AG04450 (cell line): ENCODE measurements around the gene SPESP1. TPM values are rescaled to one million over a fixed set of nuclear protein-coding genes. Genes with fewer than 3 reads are reported as not detected.

Experiments used
- CTCF ChIA-PET: fragments of 300-600, 350-600 bp; formaldehyde crosslinking; extraction: SDS; loops from one replicate; lab custom pipeline; 2022; ENCODE audit warnings: antibody characterized with exemption, inconsistent platforms; lab: Charles Lee
- POLR2A ChIA-PET: fragments of 350-600 bp; formaldehyde crosslinking; extraction: SDS; loops from one replicate; lab custom pipeline; 2021; ENCODE audit warnings: antibody characterized with exemption, inconsistent platforms; lab: Yijun Ruan, JAX
- DNase-seq: peaks from one replicate; pipeline ENCODE4 v3.0.0-alpha.2; 2011; ENCODE audit warnings: low read depth, low spot score
- H3K27ac ChIP-seq: one replicate; pipeline ENCODE4 v1.5.1; 2012; ENCODE audit warnings: low read depth, low read length, control low read depth
- H3K27me3 ChIP-seq: one replicate; pipeline ENCODE4 v1.6.0; 2012; ENCODE audit warnings: low read length; ENCODE audit not compliant: control insufficient read depth, insufficient read depth
- H3K4me3 ChIP-seq: 2 replicates; pipeline ENCODE4 v1.5.1; 2011; ENCODE audit warnings: mild to moderate bottlenecking, low read depth, low read length, control low read depth
- H3K9me3 ChIP-seq: 2 replicates; pipeline ENCODE4 v1.5.1; 2012; ENCODE audit warnings: low read length; ENCODE audit not compliant: control insufficient read depth, insufficient read depth
- polyA plus RNA-seq: library from polyadenylated mRNA; depleted of rRNA; stranded (reverse); fragments of >200 nt; gene quantifications from 2 replicates; pipeline ENCODE4 v1.2.3, GENCODE V29; 2011
- TF ChIP-seq, protein P1 (sequence below): IDR thresholded peaks from 2 replicates; pipeline ENCODE4 v1.5.1; 2011; ENCODE audit warnings: low read depth, low read length, control low read depth, inconsistent platforms

Gene SPESP1
- polyA plus RNA-seq, 1 experiment = 9.1 TPM

DNA sequence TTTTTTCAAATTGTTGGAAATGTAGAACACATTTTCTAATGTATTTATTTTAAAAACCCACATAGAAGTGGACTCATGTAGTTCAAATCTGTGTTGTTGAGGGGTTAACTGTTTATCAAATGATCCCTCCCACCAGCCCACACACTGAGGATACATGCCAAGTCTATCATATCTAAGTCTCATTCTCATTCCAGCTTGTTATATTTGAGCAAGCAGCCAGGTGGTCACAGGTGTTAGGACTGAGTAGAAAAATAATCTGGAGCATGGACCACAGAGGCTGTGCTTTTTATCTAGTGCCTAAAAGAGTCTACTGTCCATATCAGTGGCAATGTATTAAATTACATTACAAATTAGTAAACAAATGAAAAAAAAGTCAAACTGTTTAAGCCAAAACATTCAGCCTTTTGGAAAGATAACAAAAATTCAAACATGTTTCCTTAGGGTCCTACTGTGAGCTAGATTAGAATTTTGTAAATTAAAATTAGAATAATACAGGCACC is 20.7 kb upstream of the SPESP1 start:
- peaks cover 18% of the 10 kb centered on the region for H3K27me3 ChIP-seq
- POLR2A ChIA-PET = no interaction called here
- H3K27ac ChIP-seq = no peak overlapping the region
- no peaks in the 10 kb centered on the region for H3K9me3 ChIP-seq
- no peak for DNase-seq
- CTCF ChIA-PET = interaction anchor here (1.1 to 3.8 kb wide), 3 partner anchors 15 to 34 kb away, joined by 3 to 19 read pairs (median 9); no protein-coding TSS in a partner anchor
- TF ChIP-seq, protein P1, sequence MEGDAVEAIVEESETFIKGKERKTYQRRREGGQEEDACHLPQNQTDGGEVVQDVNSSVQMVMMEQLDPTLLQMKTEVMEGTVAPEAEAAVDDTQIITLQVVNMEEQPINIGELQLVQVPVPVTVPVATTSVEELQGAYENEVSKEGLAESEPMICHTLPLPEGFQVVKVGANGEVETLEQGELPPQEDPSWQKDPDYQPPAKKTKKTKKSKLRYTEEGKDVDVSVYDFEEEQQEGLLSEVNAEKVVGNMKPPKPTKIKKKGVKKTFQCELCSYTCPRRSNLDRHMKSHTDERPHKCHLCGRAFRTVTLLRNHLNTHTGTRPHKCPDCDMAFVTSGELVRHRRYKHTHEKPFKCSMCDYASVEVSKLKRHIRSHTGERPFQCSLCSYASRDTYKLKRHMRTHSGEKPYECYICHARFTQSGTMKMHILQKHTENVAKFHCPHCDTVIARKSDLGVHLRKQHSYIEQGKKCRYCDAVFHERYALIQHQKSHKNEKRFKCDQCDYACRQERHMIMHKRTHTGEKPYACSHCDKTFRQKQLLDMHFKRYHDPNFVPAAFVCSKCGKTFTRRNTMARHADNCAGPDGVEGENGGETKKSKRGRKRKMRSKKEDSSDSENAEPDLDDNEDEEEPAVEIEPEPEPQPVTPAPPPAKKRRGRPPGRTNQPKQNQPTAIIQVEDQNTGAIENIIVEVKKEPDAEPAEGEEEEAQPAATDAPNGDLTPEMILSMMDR = no peak
- H3K4me3 ChIP-seq = no peak overlapping the region

DNA sequence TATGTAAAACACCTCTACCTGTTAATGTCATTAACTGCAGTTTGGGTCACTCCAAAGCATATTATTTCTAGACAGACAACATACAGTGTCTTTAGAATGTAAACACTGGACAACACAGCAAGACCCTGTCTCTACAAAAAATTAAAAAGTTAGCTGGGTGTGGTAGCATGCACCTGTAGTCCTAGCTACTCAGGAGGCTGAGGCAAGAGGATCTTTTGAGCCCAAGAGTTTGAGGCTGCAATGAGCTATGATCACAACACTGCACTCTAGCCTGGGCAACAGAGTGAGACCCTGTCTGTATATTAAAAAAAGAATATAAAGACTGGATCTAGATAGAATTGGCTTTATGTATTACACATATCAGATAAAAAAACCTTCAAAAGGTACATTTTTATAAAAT is 20.0 kb upstream of the SPESP1 start:
- no peaks in the 10 kb centered on the region for H3K9me3 ChIP-seq
- no peak overlapping the region for H3K27ac ChIP-seq
- POLR2A ChIA-PET = no interaction called here
- no peak for DNase-seq
- no peak overlapping the region for H3K4me3 ChIP-seq
- CTCF ChIA-PET = interaction anchor here (2.2 to 3.8 kb wide), 2 partner anchors 15 to 34 kb away, joined by 9 to 19 read pairs; no protein-coding TSS in a partner anchor
- TF ChIP-seq, protein P1 = no peak
- peaks cover 17% of the 10 kb centered on the region for H3K27me3 ChIP-seq

DNA sequence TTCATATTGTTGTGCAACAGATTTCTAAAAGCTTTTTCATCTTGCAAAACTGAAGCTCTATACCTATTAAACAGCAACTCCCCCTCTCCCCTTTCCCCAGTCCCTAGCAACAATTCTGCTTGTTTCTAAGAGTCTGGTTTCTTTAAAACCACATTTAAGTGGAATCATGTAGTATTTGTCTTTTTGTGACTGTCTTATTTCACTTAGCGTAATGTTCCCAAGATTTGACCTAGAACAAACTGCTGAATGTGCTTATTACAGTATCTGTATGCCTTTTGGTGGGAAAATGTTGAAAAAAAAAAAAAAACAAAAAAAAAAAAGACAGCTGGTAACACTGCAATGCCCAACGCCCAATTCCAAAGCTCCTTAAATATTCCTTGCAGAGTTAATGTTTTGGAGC is 19.5 kb upstream of the SPESP1 start:
- no peak for DNase-seq
- Histone ChIP-seq H3K9me3 (no peaks in the 10 kb centered on the region), H3K27ac (no peak overlapping the region), H3K4me3 (no peak overlapping the region), H3K27me3 (peaks cover 15% of the 10 kb centered on the region)
- TF ChIP-seq, protein P1 = no peak
- CTCF ChIA-PET = interaction anchor here (0.7 to 3.8 kb wide), 3 partner anchors 14 to 231 kb away, joined by 3 to 19 read pairs (median 9); no protein-coding TSS in a partner anchor
- POLR2A ChIA-PET = no interaction called here

DNA sequence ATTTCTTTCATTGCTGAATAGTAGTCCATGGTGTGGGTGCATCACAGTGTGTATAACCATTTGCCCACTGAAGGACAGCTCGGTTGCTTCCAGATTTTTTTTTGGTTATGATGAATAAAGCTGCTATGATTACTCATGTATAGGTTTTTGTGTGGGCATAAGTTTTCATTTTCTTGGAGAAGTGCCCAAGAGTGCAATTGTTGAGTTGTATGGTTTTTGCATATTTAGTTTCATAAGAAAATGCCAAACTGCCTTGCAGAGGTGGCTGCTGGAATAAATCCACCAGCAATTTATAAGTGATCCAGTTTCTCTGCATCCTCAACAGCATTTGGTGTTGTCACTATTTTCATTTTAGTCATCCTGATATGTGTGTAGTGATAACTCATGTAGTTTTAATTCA is 8.4 kb upstream of the SPESP1 start:
- TF ChIP-seq, protein P1 = no peak
- POLR2A ChIA-PET = no interaction called here
- CTCF ChIA-PET = no interaction called here
- Histone ChIP-seq H3K9me3 (no peaks in the 10 kb centered on the region), H3K4me3 (no peak overlapping the region), H3K27me3 (peaks cover 9% of the 10 kb centered on the region), H3K27ac (no peak overlapping the region)
- no peak for DNase-seq

DNA sequence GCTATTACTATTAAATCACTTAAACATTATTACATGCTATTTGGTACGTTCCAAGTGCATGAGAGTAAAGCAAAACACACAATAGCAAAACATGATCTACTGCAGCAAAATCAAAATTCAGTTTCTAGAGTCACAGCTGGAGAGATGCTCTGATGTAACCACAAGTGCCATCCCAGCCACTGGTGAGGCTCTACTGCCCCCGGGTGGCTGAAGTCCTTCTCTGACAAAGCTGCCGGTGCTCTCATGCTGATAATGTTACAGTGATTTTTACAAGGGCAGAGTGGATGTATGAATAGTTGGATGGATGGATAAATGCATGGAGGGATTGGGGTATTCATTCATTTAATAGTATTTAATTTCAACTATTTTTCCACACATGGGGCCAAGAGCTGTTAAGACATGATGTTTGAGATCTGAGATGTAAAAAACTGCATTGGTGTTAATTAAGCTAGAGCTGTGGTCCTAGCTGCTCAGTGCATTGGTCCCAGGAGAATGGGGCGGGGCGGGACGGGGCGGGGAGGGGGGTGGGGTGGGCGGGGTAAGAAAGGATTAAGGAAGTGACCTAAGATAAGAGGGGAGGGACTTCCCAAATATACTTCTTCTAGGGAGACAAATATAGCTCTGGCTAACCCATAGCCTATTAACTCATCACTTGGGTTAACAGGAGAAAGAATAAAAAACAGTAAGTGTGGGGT is 5.3 kb upstream of the SPESP1 start:
- TF ChIP-seq, protein P1 = peak; percentile 94
- peak; percentile 29 for DNase-seq
- peaks cover 9% of the 10 kb centered on the region for H3K27me3 ChIP-seq
- no peak overlapping the region for H3K4me3 ChIP-seq
- H3K9me3 ChIP-seq = peaks cover 7% of the 10 kb centered on the region
- POLR2A ChIA-PET = interaction anchor here (0.6 kb wide), 1 partner anchor 650 kb away, joined by 3 read pairs; no protein-coding TSS in a partner anchor
- H3K27ac ChIP-seq = no peak overlapping the region
- CTCF ChIA-PET = interaction anchor here (0.5 to 2.5 kb wide), 43 partner anchors 10 to 1671 kb away, joined by 3 to 20 read pairs (median 4); no protein-coding TSS in a partner anchor
